MG63 (cell line): Measurements from ENCODE around the gene RBM19. TPM values are rescaled to one million over a fixed set of nuclear protein-coding genes. Genes with fewer than 3 reads are reported as not detected.
A peak's percentile ranks its signal among the peaks of the same experiment; 100 is the strongest.

Experiments
- DNase-seq: peaks from one replicate; pipeline ENCODE4 v3.0.0-alpha.2; 2020
- H3K27me3 ChIP-seq: fragments of 250-450 bp; sonication (Bioruptor Pico); 2 replicates; pipeline ENCODE4 v1.5.1; 2020; ENCODE audit warnings: mild to moderate bottlenecking, moderate library complexity
- H3K36me3 ChIP-seq: fragments of 250-450 bp; sonication (Bioruptor Pico); 2 replicates; pipeline ENCODE4 v1.5.1; 2020; ENCODE audit warnings: mild to moderate bottlenecking, moderate library complexity
- H3K4me3 ChIP-seq: fragments of 250-450 bp; sonication (Bioruptor Pico); 2 replicates; pipeline ENCODE4 v1.5.1; 2020; ENCODE audit warnings: mild to moderate bottlenecking, moderate library complexity
- H3K9me3 ChIP-seq: fragments of 250-450 bp; sonication (Bioruptor Pico); 2 replicates; pipeline ENCODE4 v1.5.1; 2020; ENCODE audit warnings: mild to moderate bottlenecking, moderate library complexity
- total RNA-seq: library from RNA; depleted of rRNA; stranded (reverse); fragments of >200 nt; shearing (Covaris generic); gene quantifications from 2 replicates; pipeline ENCODE4 v1.2.3, GENCODE V29; 2014; ENCODE audit warnings: low replicate concordance

RBM19 gene
- total RNA-seq, 1 experiment from 2014 or later: 17.8 TPM

GRCh38 chr12:113788020-113788856 is 177.9 kb downstream of the RBM19 start:
- Histone ChIP-seq H3K4me3 (no peak overlapping the region), H3K9me3 (no peaks in the 10 kb centered on the region), H3K27me3 (peaks cover 3% of the 10 kb centered on the region; the same call in 1 of the 2 replicates), H3K36me3 (no peaks in the 10 kb centered on the region)
- peak; percentile 41 for DNase-seq

GRCh38 chr12:113786107-113786506 is 180.0 kb downstream of the RBM19 start:
- H3K4me3 ChIP-seq: no peak overlapping the region
- no peaks in the 10 kb centered on the region for H3K36me3 ChIP-seq
- no peaks in the 10 kb centered on the region for H3K9me3 ChIP-seq
- H3K27me3 ChIP-seq: peaks cover 3% of the 10 kb centered on the region; the same call in 1 of the 2 replicates
- no peak for DNase-seq

- Histone ChIP-seq H3K9me3 (no peaks in the 10 kb centered on the region), H3K36me3 (no peaks in the 10 kb centered on the region), H3K27me3 (peaks cover 3% of the 10 kb centered on the region; the same call in 1 of the 2 replicates), H3K4me3 (no peak overlapping the region)
- no peak for DNase-seq
Observed at GRCh38 chr12:113783811-113784210, 182.3 kb downstream of the RBM19 start.

- no peaks in the 10 kb centered on the region for H3K36me3 ChIP-seq
- H3K27me3 ChIP-seq: peaks cover 3% of the 10 kb centered on the region; the same call in 1 of the 2 replicates
- no peak for DNase-seq
- H3K9me3 ChIP-seq: no peaks in the 10 kb centered on the region
- no peak overlapping the region for H3K4me3 ChIP-seq
Observed at GRCh38 chr12:113782873-113783272, 183.3 kb downstream of the RBM19 start.

- Histone ChIP-seq H3K27me3 (peaks cover 3% of the 10 kb centered on the region; the same call in 1 of the 2 replicates), H3K9me3 (no peaks in the 10 kb centered on the region), H3K4me3 (no peak overlapping the region), H3K36me3 (no peaks in the 10 kb centered on the region)
- DNase-seq: no peak
Observed at GRCh38 chr12:113781415-113782198, 184.5 kb downstream of the RBM19 start.

GRCh38 chr12:113779774-113780173 is 186.4 kb downstream of the RBM19 start:
- DNase-seq: no peak
- Histone ChIP-seq H3K36me3 (no peaks in the 10 kb centered on the region), H3K9me3 (no peaks in the 10 kb centered on the region), H3K4me3 (no peak overlapping the region), H3K27me3 (no peaks in the 10 kb centered on the region; the same call in 1 of the 2 replicates)

- Histone ChIP-seq H3K36me3 (no peaks in the 10 kb centered on the region), H3K4me3 (no peak overlapping the region)
- DNase-seq: no peak
Observed at GRCh38 chr12:113778432-113779132, 187.5 kb downstream of the RBM19 start.

GRCh38 chr12:113777751-113778150 is 188.4 kb downstream of the RBM19 start:
- H3K9me3 ChIP-seq: no peaks in the 10 kb centered on the region
- no peak overlapping the region for H3K4me3 ChIP-seq
- no peak for DNase-seq
- H3K36me3 ChIP-seq: no peaks in the 10 kb centered on the region
- no peaks in the 10 kb centered on the region; the same call in 1 of the 2 replicates for H3K27me3 ChIP-seq

More at GRCh38 chr12:113778432-113779132, 187.5 kb downstream of the RBM19 start:
- H3K9me3 ChIP-seq: no peaks in the 10 kb centered on the region
- no peaks in the 10 kb centered on the region; the same call in 1 of the 2 replicates for H3K27me3 ChIP-seq

GRCh38 chr12:113776536-113776935 is 189.6 kb downstream of the RBM19 start:
- Histone ChIP-seq H3K9me3 (no peaks in the 10 kb centered on the region), H3K36me3 (no peaks in the 10 kb centered on the region), H3K27me3 (no peaks in the 10 kb centered on the region; the same call in 1 of the 2 replicates), H3K4me3 (no peak overlapping the region)
- DNase-seq: no peak

GRCh38 chr12:113774526-113774925 is 191.6 kb downstream of the RBM19 start:
- H3K4me3 ChIP-seq: no peak overlapping the region
- no peaks in the 10 kb centered on the region for H3K9me3 ChIP-seq
- no peaks in the 10 kb centered on the region; the same call in 1 of the 2 replicates for H3K27me3 ChIP-seq
- DNase-seq: no peak
- H3K36me3 ChIP-seq: no peaks in the 10 kb centered on the region

GRCh38 chr12:113772505-113773030 is 193.6 kb downstream of the RBM19 start:
- H3K9me3 ChIP-seq: no peaks in the 10 kb centered on the region
- no peak for DNase-seq
- no peaks in the 10 kb centered on the region; the same call in 1 of the 2 replicates for H3K27me3 ChIP-seq
- H3K36me3 ChIP-seq: no peaks in the 10 kb centered on the region
- H3K4me3 ChIP-seq: no peak overlapping the region

- H3K36me3 ChIP-seq: no peaks in the 10 kb centered on the region
- no peak overlapping the region for H3K4me3 ChIP-seq
- no peak for DNase-seq
- H3K27me3 ChIP-seq: no peaks in the 10 kb centered on the region
- no peaks in the 10 kb centered on the region for H3K9me3 ChIP-seq
Observed at GRCh38 chr12:113770389-113770865, 195.7 kb downstream of the RBM19 start.

GRCh38 chr12:113769305-113769704 is 196.8 kb downstream of the RBM19 start:
- DNase-seq: no peak
- H3K4me3 ChIP-seq: no peak overlapping the region
- H3K27me3 ChIP-seq: no peaks in the 10 kb centered on the region
- H3K9me3 ChIP-seq: no peaks in the 10 kb centered on the region
- no peaks in the 10 kb centered on the region for H3K36me3 ChIP-seq

GRCh38 chr12:113768850-113769249 is 197.3 kb downstream of the RBM19 start:
- Histone ChIP-seq H3K4me3 (no peak overlapping the region), H3K9me3 (no peaks in the 10 kb centered on the region), H3K27me3 (no peaks in the 10 kb centered on the region), H3K36me3 (no peaks in the 10 kb centered on the region)
- no peak for DNase-seq

GRCh38 chr12:113766879-113767878 is 198.9 kb downstream of the RBM19 start:
- no peak overlapping the region for H3K4me3 ChIP-seq
- no peaks in the 10 kb centered on the region for H3K36me3 ChIP-seq
- no peaks in the 10 kb centered on the region for H3K9me3 ChIP-seq
- peak; percentile 43 for DNase-seq
- H3K27me3 ChIP-seq: no peaks in the 10 kb centered on the region
